Skeletal muscle satellite cell (primary cell): ENCODE results near the gene DCAF8L2. TPM values are rescaled to one million over a fixed set of nuclear protein-coding genes. Genes with fewer than 3 reads are reported as not detected.
"Not testable (repeated sequence)": the region's sequence is repeated elsewhere in the genome, so short reads cannot be mapped to it uniquely, and the experiment has no call there.

ENCODE experiments used
- H3K27me3 ChIP-seq: 2 replicates; pipeline ENCODE4 v1.7.0; 2013; ENCODE audit warnings: low read length; ENCODE audit not compliant: control insufficient read depth, insufficient read depth
- H3K36me3 ChIP-seq: 2 replicates; pipeline ENCODE4 v1.7.0; 2013; ENCODE audit warnings: mild to moderate bottlenecking, control low read depth, low read length; ENCODE audit not compliant: insufficient read depth
- H3K4me1 ChIP-seq: 2 replicates; pipeline ENCODE4 v1.7.0; 2013; ENCODE audit warnings: low read length; ENCODE audit not compliant: control insufficient read depth, insufficient read depth
- H3K4me2 ChIP-seq: 2 replicates; pipeline ENCODE4 v1.7.0; 2013; ENCODE audit warnings: mild to moderate bottlenecking, low read length
- H3K4me3 ChIP-seq: 2 replicates; pipeline ENCODE4 v1.7.0; 2013; ENCODE audit warnings: low read length
- H3K9ac ChIP-seq: 2 replicates; pipeline ENCODE4 v1.7.0; 2013; ENCODE audit warnings: mild to moderate bottlenecking, low read depth, low read length, moderate library complexity
- H3K9me3 ChIP-seq: replicated peaks from 2 replicates; pipeline ENCODE4 v1.7.0; 2013; ENCODE audit warnings: mild to moderate bottlenecking, control low read depth, low read length
- total RNA-seq: library from RNA; depleted of rRNA; stranded (reverse); fragments of >200 nt; gene quantifications from 2 replicates; pipeline ENCODE4 v1.2.3, GENCODE V29; 2012; rRNA removed

The DCAF8L2 gene
- not detected in 2 replicates for total RNA-seq

GRCh38 chrX:27590044-27590443, at the start of gene DCAF8L2:
Gene DCAF8L2, plus strand, starts transcription at chrX:27590344. Its CDS starts 156,552 bp downstream, at chrX:27746896.
- Histone ChIP-seq H3K36me3 (no peaks in the 10 kb centered on the region), H3K9ac (no peak within 1 kb of the TSS), H3K4me2 (no peak within 1 kb of the TSS), H3K4me3 (no peak within 1 kb of the TSS), H3K9me3 (no peaks in the 10 kb centered on the region), H3K4me1 (no peaks in the 10 kb centered on the region), H3K27me3 (no peaks in the 10 kb centered on the region)

GRCh38 chrX:27541161-27541560, 49.0 kb upstream of the DCAF8L2 start:
- not testable (repeated sequence) for H3K4me1 ChIP-seq, H3K9me3 ChIP-seq, H3K36me3 ChIP-seq, H3K9ac ChIP-seq, H3K4me3 ChIP-seq, H3K27me3 ChIP-seq, H3K4me2 ChIP-seq

GRCh38 chrX:27548624-27549023, 41.5 kb upstream of the DCAF8L2 start:
- Histone ChIP-seq H3K4me3 (no peak overlapping the region), H3K4me2 (no peak overlapping the region), H3K9ac (no peak overlapping the region), H3K36me3 (no peaks in the 10 kb centered on the region), H3K9me3 (no peaks in the 10 kb centered on the region), H3K4me1 (no peaks in the 10 kb centered on the region), H3K27me3 (no peaks in the 10 kb centered on the region)

- H3K27me3 ChIP-seq: no peaks in the 10 kb centered on the region
- H3K4me3 ChIP-seq: no peak overlapping the region
- H3K9ac ChIP-seq: no peak overlapping the region
- no peaks in the 10 kb centered on the region for H3K9me3 ChIP-seq
- H3K4me2 ChIP-seq: no peak overlapping the region
- no peaks in the 10 kb centered on the region for H3K4me1 ChIP-seq
- H3K36me3 ChIP-seq: no peaks in the 10 kb centered on the region
Observed at GRCh38 chrX:27549688-27550087, 40.5 kb upstream of the DCAF8L2 start.

GRCh38 chrX:27555514-27555913, 34.6 kb upstream of the DCAF8L2 start:
- Histone ChIP-seq H3K9ac (no peak overlapping the region), H3K27me3 (no peaks in the 10 kb centered on the region), H3K9me3 (peaks cover 4% of the 10 kb centered on the region), H3K4me3 (no peak overlapping the region), H3K4me2 (no peak overlapping the region), H3K4me1 (no peaks in the 10 kb centered on the region), H3K36me3 (no peaks in the 10 kb centered on the region)

- H3K27me3 ChIP-seq: no peaks in the 10 kb centered on the region
- no peaks in the 10 kb centered on the region for H3K36me3 ChIP-seq
- no peak overlapping the region for H3K9ac ChIP-seq
- no peaks in the 10 kb centered on the region for H3K9me3 ChIP-seq
- no peak overlapping the region for H3K4me3 ChIP-seq
- H3K4me1 ChIP-seq: no peaks in the 10 kb centered on the region
- H3K4me2 ChIP-seq: no peak overlapping the region
Observed at GRCh38 chrX:27565992-27566391, 24.2 kb upstream of the DCAF8L2 start.

GRCh38 chrX:27571164-27571563, 19.0 kb upstream of the DCAF8L2 start:
- peaks cover 5% of the 10 kb centered on the region for H3K9me3 ChIP-seq
- no peaks in the 10 kb centered on the region for H3K36me3 ChIP-seq
- H3K4me3 ChIP-seq: no peak overlapping the region
- H3K4me1 ChIP-seq: no peaks in the 10 kb centered on the region
- H3K9ac ChIP-seq: no peak overlapping the region
- no peaks in the 10 kb centered on the region for H3K27me3 ChIP-seq
- H3K4me2 ChIP-seq: no peak overlapping the region

- no peaks in the 10 kb centered on the region for H3K27me3 ChIP-seq
- H3K36me3 ChIP-seq: no peaks in the 10 kb centered on the region
- no peak overlapping the region for H3K4me3 ChIP-seq
- no peaks in the 10 kb centered on the region for H3K4me1 ChIP-seq
- H3K4me2 ChIP-seq: no peak overlapping the region
- H3K9me3 ChIP-seq: peaks cover 6% of the 10 kb centered on the region
- H3K9ac ChIP-seq: no peak overlapping the region
Observed at GRCh38 chrX:27575565-27575964, 14.6 kb upstream of the DCAF8L2 start.

- Histone ChIP-seq H3K27me3 (no peaks in the 10 kb centered on the region), H3K4me1 (no peaks in the 10 kb centered on the region), H3K9me3 (no peaks in the 10 kb centered on the region), H3K9ac (no peak overlapping the region), H3K4me2 (no peak overlapping the region), H3K36me3 (no peaks in the 10 kb centered on the region), H3K4me3 (no peak overlapping the region)
Observed at GRCh38 chrX:27583976-27584375, 6.2 kb upstream of the DCAF8L2 start.

- H3K36me3 ChIP-seq: no peaks in the 10 kb centered on the region
- no peaks in the 10 kb centered on the region for H3K4me1 ChIP-seq
- no peak overlapping the region for H3K9ac ChIP-seq
- no peaks in the 10 kb centered on the region for H3K27me3 ChIP-seq
- no peaks in the 10 kb centered on the region for H3K9me3 ChIP-seq
- no peak overlapping the region for H3K4me2 ChIP-seq
- H3K4me3 ChIP-seq: no peak overlapping the region
Observed at GRCh38 chrX:27591938-27592337, 1.8 kb downstream of the DCAF8L2 start.

GRCh38 chrX:27597508-27597907, 7.4 kb downstream of the DCAF8L2 start:
- Histone ChIP-seq H3K9ac (no peak overlapping the region), H3K27me3 (no peaks in the 10 kb centered on the region), H3K4me1 (no peaks in the 10 kb centered on the region)

GRCh38 chrX:27598312-27598711, 8.2 kb downstream of the DCAF8L2 start:
- H3K4me3 ChIP-seq: no peak overlapping the region
- no peaks in the 10 kb centered on the region for H3K4me1 ChIP-seq
- H3K4me2 ChIP-seq: no peak overlapping the region
- H3K9ac ChIP-seq: no peak overlapping the region
- H3K36me3 ChIP-seq: no peaks in the 10 kb centered on the region
- H3K9me3 ChIP-seq: no peaks in the 10 kb centered on the region
- no peaks in the 10 kb centered on the region for H3K27me3 ChIP-seq

More at GRCh38 chrX:27597508-27597907, 7.4 kb downstream of the DCAF8L2 start:
- H3K9me3 ChIP-seq: no peaks in the 10 kb centered on the region
- no peak overlapping the region for H3K4me3 ChIP-seq
- no peak overlapping the region for H3K4me2 ChIP-seq
- no peaks in the 10 kb centered on the region for H3K36me3 ChIP-seq
